NCI-H82 treated with DMSO at 0.1 percent for 48 hours (cell line): Measurements from ENCODE around the gene WTIP.

Experiments used
- DNase-seq: peaks from one replicate; lab custom pipeline; 2025; ENCODE audit not compliant: unreplicated experiment; lab: John Stamatoyannopoulos, UW

WTIP gene

GRCh38 chr19:34559045-34559444 lies 77.5 kb downstream of the WTIP start:
- DNase-seq = no peak

- no peak for DNase-seq
These were observed 78.7 kb downstream of the WTIP start for GRCh38 chr19:34560229-34560628.
